OCI-LY3 (cell line): Measurements from ENCODE around the gene CABLES1.

Experiments used
- CTCF ChIP-seq: fragments of 200-600, 300-600 bp; sonication (generic); IDR thresholded peaks from 2 replicates; pipeline ENCODE4 v1.5.1; 2014; ENCODE audit warnings: antibody characterized with exemption, low read length, low read depth
- EZH2phosphoT487 ChIP-seq: fragments of 200-600 bp; shearing (Covaris generic); IDR thresholded peaks from 2 replicates; pipeline ENCODE4 v1.6.1; 2018; ENCODE audit warnings: antibody characterized with exemption, mixed run types, low read depth

- TF ChIP-seq CTCF (no peak), EZH2phosphoT487 (no peak)
These were observed 103.5 kb downstream of the CABLES1 start for GRCh38 chr18:23238651-23239349.
